ENCODE results near the gene SYNPR. TPM values are rescaled to one million over a fixed set of nuclear protein-coding genes. Genes with fewer than 3 reads are reported as not detected.
"Not testable (repeated sequence)": the region's sequence is repeated elsewhere in the genome, so short reads cannot be mapped to it uniquely, and the experiment has no call there.

The SYNPR gene
- total RNA-seq, 1 experiment from 2014 or later: not detected

GRCh38 chr3:63248015-63248414 is 30.1 kb upstream of the SYNPR start:
- no peak for TF ChIP-seq EZH2 (IDR thresholded peaks at IDR 0.05; ENCODE audit: low read length, unreplicated experiment)
- no peak for TF ChIP-seq EZH2phosphoT487 (IDR thresholded peaks at IDR 0.05; ENCODE audit: borderline replicate concordance, low read length)
- TF ChIP-seq CTCF (conservative IDR thresholded peaks at IDR 0.05; ENCODE audit: low read depth, low read length): no peak
- no peak for ATAC-seq
- ChIA-PET CTCF (no interaction called here), POLR2A (ENCODE audit: unreplicated experiment) (no interaction called here)
- intact Hi-C loops (cut with micrococcal nuclease): no loop called here
- Histone ChIP-seq H4K20me1 (ENCODE audit: low read length) (no peaks in the 10 kb centered on the region), H3K27me3 (ENCODE audit: low read length) (no peaks in the 10 kb centered on the region), H3K27ac (ENCODE audit: low read length) (no peak overlapping the region), H3K79me2 (ENCODE audit: low read length) (no peaks in the 10 kb centered on the region), H3F3A (ENCODE audit: low read length, unreplicated experiment) (no peaks in the 10 kb centered on the region), H3K9ac (ENCODE audit: low read length) (no peak overlapping the region), H3K36me3 (ENCODE audit: low read depth, low read length) (no peaks in the 10 kb centered on the region), H3K4me1 (ENCODE audit: insufficient read depth, low read length) (no peaks in the 10 kb centered on the region), H2AFZ (ENCODE audit: low read length) (no peak overlapping the region), H3K9me2 (replicated peaks; ENCODE audit: low read length) (no peaks in the 10 kb centered on the region; the same call in 1 of the 2 replicates), H3K9me3 (ENCODE audit: low read length) (0 out of 2 replicates have a peak, but pooled peaks cover under 1% of the 10 kb centered on the region), H3K4me3 (ENCODE audit: low read length) (no peak overlapping the region), H3K4me2 (ENCODE audit: low read length) (no peak overlapping the region)
- no TSS peak for BruUV-seq (replicated peaks)
- no peak for DNase-seq

GRCh38 chr3:63251499-63251898 is 26.6 kb upstream of the SYNPR start:
- BruUV-seq (replicated peaks): no TSS peak
- Histone ChIP-seq H2AFZ (ENCODE audit: low read length) (no peak overlapping the region), H3K9ac (ENCODE audit: low read length) (no peak overlapping the region), H3K36me3 (ENCODE audit: low read depth, low read length) (no peaks in the 10 kb centered on the region), H3K27ac (ENCODE audit: low read length) (no peak overlapping the region), H3K4me1 (ENCODE audit: insufficient read depth, low read length) (no peaks in the 10 kb centered on the region), H3K4me2 (ENCODE audit: low read length) (no peak overlapping the region), H3K79me2 (ENCODE audit: low read length) (no peaks in the 10 kb centered on the region), H4K20me1 (ENCODE audit: low read length) (no peaks in the 10 kb centered on the region), H3F3A (ENCODE audit: low read length, unreplicated experiment) (no peaks in the 10 kb centered on the region), H3K9me2 (replicated peaks; ENCODE audit: low read length) (no peaks in the 10 kb centered on the region), H3K4me3 (ENCODE audit: low read length) (no peak overlapping the region), H3K9me3 (ENCODE audit: low read length) (no peaks in the 10 kb centered on the region), H3K27me3 (ENCODE audit: low read length) (no peaks in the 10 kb centered on the region)
- TF ChIP-seq EZH2phosphoT487 (IDR thresholded peaks at IDR 0.05; ENCODE audit: borderline replicate concordance, low read length): no peak
- no peak for TF ChIP-seq CTCF (conservative IDR thresholded peaks at IDR 0.05; ENCODE audit: low read depth, low read length)
- TF ChIP-seq EZH2 (IDR thresholded peaks at IDR 0.05; ENCODE audit: low read length, unreplicated experiment): no peak
- ChIA-PET CTCF (no interaction called here), POLR2A (ENCODE audit: unreplicated experiment) (no interaction called here)
- no peak for DNase-seq
- ATAC-seq: no peak
- intact Hi-C loops (cut with micrococcal nuclease): no loop called here

GRCh38 chr3:63255819-63256218 is 22.3 kb upstream of the SYNPR start:
- BruUV-seq (replicated peaks); H3K4me2 ChIP-seq (ENCODE audit: low read length); ATAC-seq; POLR2A ChIA-PET (ENCODE audit: unreplicated experiment); H3K4me3 ChIP-seq (ENCODE audit: low read length); intact Hi-C loops (cut with micrococcal nuclease); H3K9me3 ChIP-seq (ENCODE audit: low read length); H3F3A ChIP-seq (ENCODE audit: low read length, unreplicated experiment); H3K27ac ChIP-seq (ENCODE audit: low read length); H3K36me3 ChIP-seq (ENCODE audit: low read depth, low read length); CTCF ChIA-PET; DNase-seq; H4K20me1 ChIP-seq (ENCODE audit: low read length); H3K9me2 ChIP-seq (replicated peaks; ENCODE audit: low read length); H3K79me2 ChIP-seq (ENCODE audit: low read length); H3K9ac ChIP-seq (ENCODE audit: low read length); H3K27me3 ChIP-seq (ENCODE audit: low read length); H3K4me1 ChIP-seq (ENCODE audit: insufficient read depth, low read length); H2AFZ ChIP-seq (ENCODE audit: low read length): not testable (repeated sequence)

All from PC-3 (cell line).